ENCODE measurements around the gene NUTF2. TPM values are rescaled to one million over a fixed set of nuclear protein-coding genes. Genes with fewer than 3 reads are reported as not detected.

The NUTF2 gene
- total and polyA plus RNA-seq, 2 of the 8 experiments (the other 6 are each of a cell fraction or from before 2014, with no cell fraction given), result 219 to 377 TPM

GRCh38 chr16:67910158-67910557, 63.4 kb downstream of the NUTF2 start:
- Histone ChIP-seq H3K23ac (ENCODE audit: insufficient read length) (no peak overlapping the region), H4K91ac (replicated peaks; ENCODE audit: insufficient read length, low read length) (no peak overlapping the region), H3K4me2 (ENCODE audit: insufficient read depth in 1 of 2, low read depth in 2 of 2, low read length in 2 of 2) (no peak overlapping the region), H3K9ac (replicated peaks in 1 of 4; ENCODE audit: extremely low read depth in 1 of 4, low read depth in 3 of 4, low read length in 3 of 4) (no peak overlapping the region), H4K20me1 (replicated peaks in 1 of 2; ENCODE audit: control insufficient read depth in 1 of 2, insufficient read depth in 2 of 2, low read length in 2 of 2) (peaks cover 0 to 4% of the 10 kb centered on the region in 2 experiments), H3K4me3 (ENCODE audit: extremely low read depth in 1 of 4, insufficient read depth in 2 of 4, low read depth in 3 of 4, low read length in 4 of 4) (no peak overlapping the region), H3K27ac (ENCODE audit: low read depth, low read length) (no peak overlapping the region), H4K5ac (ENCODE audit: insufficient read length, low read depth, low read length) (no peak overlapping the region), H3K56ac (replicated peaks; ENCODE audit: insufficient read length, low read depth, low read length) (no peak overlapping the region), H3K4ac (replicated peaks; ENCODE audit: insufficient read length, low read depth, low read length) (no peak overlapping the region), H2BK120ac (replicated peaks; ENCODE audit: low read depth, low read length) (no peak overlapping the region), H2BK5ac (ENCODE audit: low read depth, low read length) (no peak overlapping the region), H3K18ac (ENCODE audit: extremely low read depth, low read length) (no peak overlapping the region), H3K36me3 (ENCODE audit: control insufficient read depth in 2 of 4, insufficient read depth in 4 of 4, low read length in 3 of 4) (peaks cover 0 to 17% (median 5%) of the 10 kb centered on the region in 4 experiments; a peak in 5 of 8 replicates), H3K23me2 (ENCODE audit: low read depth, low read length) (no peaks in the 10 kb centered on the region; the same call in 1 of the 2 replicates), H2BK15ac (ENCODE audit: low read length) (no peak overlapping the region), H3K9me3 (ENCODE audit: insufficient read depth in 2 of 2, low read depth in 1 of 2, low read length in 1 of 2) (no peaks in the 10 kb centered on the region), H3K27me3 (replicated peaks in 1 of 4; ENCODE audit: control insufficient read depth in 3 of 4, extremely low read depth in 1 of 4, insufficient read depth in 3 of 4, low read length in 3 of 4) (no peaks in the 10 kb centered on the region), H3K4me1 (replicated peaks in 1 of 4; ENCODE audit: control insufficient read depth in 3 of 4, insufficient read depth in 4 of 4, low read length in 3 of 4) (peaks cover 0 to 6% (median 3%) of the 10 kb centered on the region in 4 experiments; a peak in 4 of 7 replicates), H2AFZ (ENCODE audit: low read length) (no peak overlapping the region), H4K8ac (ENCODE audit: extremely low read depth, insufficient read depth, low read length) (no peak overlapping the region), H2BK20ac (ENCODE audit: low read length) (no peak overlapping the region), H2AK5ac (ENCODE audit: low read depth, low read length) (no peak overlapping the region), H3K79me2 (ENCODE audit: control insufficient read depth in 1 of 2, insufficient read depth in 2 of 2, low read length in 2 of 2) (no peaks in the 10 kb centered on the region), H3K79me1 (ENCODE audit: low read depth, low read length) (peaks cover 8% of the 10 kb centered on the region; the same call in 1 of the 2 replicates), H3K14ac (ENCODE audit: insufficient read length) (no peak overlapping the region), H2BK12ac (ENCODE audit: low read depth, low read length) (no peak overlapping the region)
- ChIA-PET CTCF (ENCODE audit: partially characterized antibody) (interaction anchor here (0.6 to 7.6 kb wide), 8 partner anchors 13 to 202 kb away, joined by 3 to 74 read pairs (median 5); partner anchors contain the start of gene NRN1L), POLR2A (ENCODE audit: partially characterized antibody) (interaction anchor here (0.7 to 3.4 kb wide), 3 partner anchors 25 to 196 kb away, joined by 3 to 9 read pairs (median 3); no protein-coding TSS in a partner anchor)
- no peak for FAIRE-seq
- DNase-seq (ENCODE audit: low read depth in 1 of 2, low spot score in 2 of 2), result no peak
- WGBS, 2 experiments (ENCODE audit: extremely low coverage in 1 of 2, insufficient coverage in 1 of 2, insufficient read length in 1 of 2, insufficient replicate concordance in 2 of 2, low coverage in 1 of 2, low lambda C conversion rate in 2 of 2, missing lambda C conversion rate in 1 of 2), result 91% methylated on average over 2 of the region's 2 CpGs; no CpG with 5 or more reads in 1 of the 2 experiments
- TF ChIP-seq HDAC2 (IDR thresholded peaks at IDR 0.05; ENCODE audit: borderline replicate concordance in 1 of 2, low read depth in 2 of 2, low read length in 2 of 2) (no peak), POLR2A (IDR thresholded peaks at IDR 0.05; ENCODE audit: control extremely low read depth in 1 of 2, low read depth in 2 of 2, low read length in 2 of 2) (no peak), RBBP5 (IDR thresholded peaks at IDR 0.05; ENCODE audit: borderline replicate concordance, low read depth, low read length) (no peak), KDM1A (IDR thresholded peaks at IDR 0.05; ENCODE audit: borderline replicate concordance, low read length) (no peak), SP2 (IDR thresholded peaks at IDR 0.05; ENCODE audit: low read length) (no peak), SRF (IDR thresholded peaks at IDR 0.05; ENCODE audit: low read depth, low read length) (no peak), POU5F1 (IDR thresholded peaks at IDR 0.05; ENCODE audit: low read depth, low read length) (no peak), RAD21 (IDR thresholded peaks at IDR 0.05 in 1 of 2, conservative IDR thresholded peaks at IDR 0.05 in 1 of 2; ENCODE audit: low read depth in 2 of 2, low read length in 2 of 2) (no peak), MAFK (IDR thresholded peaks at IDR 0.05; ENCODE audit: low read depth, low read length) (no peak), SAP30 (IDR thresholded peaks at IDR 0.05; ENCODE audit: insufficient read depth, insufficient replicate concordance, low read length) (no peak), RNF2 (IDR thresholded peaks at IDR 0.05; ENCODE audit: borderline replicate concordance, low read depth, low read length, missing control alignments, poor library complexity, severe bottlenecking) (no peak), USF2 (IDR thresholded peaks at IDR 0.05; ENCODE audit: low read length) (no peak)
